SK-N-SH (cell line): ENCODE measurements around the gene ARHGEF7.

ENCODE experiments used
- EZH2phosphoT487 ChIP-seq: fragments of 200-600 bp; sonication (generic); IDR thresholded peaks from 2 replicates; pipeline ENCODE4 v1.6.1; 2017; ENCODE audit warnings: low read depth, mixed run types, mild to moderate bottlenecking, antibody characterized with exemption, moderate library complexity, borderline replicate concordance
- RAD21 ChIP-seq: IDR thresholded peaks from 2 replicates; pipeline ENCODE4 v1.6.1; 2012; ENCODE audit warnings: mild to moderate bottlenecking, low read length
- SIN3A ChIP-seq: IDR thresholded peaks from 2 replicates; pipeline ENCODE4 v1.6.1; 2012; ENCODE audit warnings: low read depth, mild to moderate bottlenecking, low read length, moderate library complexity, borderline replicate concordance
- SMC3 ChIP-seq: IDR thresholded peaks from 2 replicates; pipeline ENCODE4 v1.6.1; 2012; ENCODE audit warnings: low read depth, low read length, improper control_type of control experiment
- TF ChIP-seq, protein P1 (sequence below): fragments of 200-600 bp; sonication (generic); IDR thresholded peaks from 2 replicates; pipeline ENCODE4 v1.6.1; 2017; ENCODE audit warnings: antibody characterized with exemption, mild to moderate bottlenecking, moderate library complexity
- TF ChIP-seq, protein P2 (sequence below): IDR thresholded peaks from 2 replicates; pipeline ENCODE4 v1.4.0; 2012; ENCODE audit warnings: low read depth

DNA sequence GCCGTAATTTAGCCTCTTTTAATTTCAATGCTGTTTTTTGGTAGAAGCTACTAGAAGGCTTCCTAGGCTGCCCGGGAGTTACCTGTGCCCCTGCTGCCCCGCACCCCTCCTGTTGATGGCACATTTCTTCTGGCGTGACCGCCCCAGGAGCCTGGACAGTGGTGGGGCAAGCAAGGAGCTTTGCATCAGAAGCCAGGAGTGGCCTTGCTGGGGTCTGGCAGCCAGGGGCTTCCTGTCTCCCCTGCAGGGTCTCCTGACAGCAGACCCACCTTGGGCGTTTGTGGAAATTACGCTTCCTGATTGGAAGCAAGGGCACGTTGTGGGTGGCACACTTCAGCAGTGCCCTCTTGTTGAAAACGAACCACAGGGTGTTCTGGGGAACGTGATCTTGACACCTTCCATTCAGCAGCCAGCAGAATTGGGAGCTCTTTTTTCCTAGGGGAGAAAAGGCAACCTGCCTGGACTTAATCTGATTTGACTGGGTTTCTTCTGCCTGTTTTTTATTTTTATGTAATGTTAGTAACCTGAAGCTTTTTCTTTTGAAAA lies 115.3 kb downstream of the ARHGEF7 start:
- no peak for TF ChIP-seq SMC3
- TF ChIP-seq RAD21 = no peak
- TF ChIP-seq, protein P1, sequence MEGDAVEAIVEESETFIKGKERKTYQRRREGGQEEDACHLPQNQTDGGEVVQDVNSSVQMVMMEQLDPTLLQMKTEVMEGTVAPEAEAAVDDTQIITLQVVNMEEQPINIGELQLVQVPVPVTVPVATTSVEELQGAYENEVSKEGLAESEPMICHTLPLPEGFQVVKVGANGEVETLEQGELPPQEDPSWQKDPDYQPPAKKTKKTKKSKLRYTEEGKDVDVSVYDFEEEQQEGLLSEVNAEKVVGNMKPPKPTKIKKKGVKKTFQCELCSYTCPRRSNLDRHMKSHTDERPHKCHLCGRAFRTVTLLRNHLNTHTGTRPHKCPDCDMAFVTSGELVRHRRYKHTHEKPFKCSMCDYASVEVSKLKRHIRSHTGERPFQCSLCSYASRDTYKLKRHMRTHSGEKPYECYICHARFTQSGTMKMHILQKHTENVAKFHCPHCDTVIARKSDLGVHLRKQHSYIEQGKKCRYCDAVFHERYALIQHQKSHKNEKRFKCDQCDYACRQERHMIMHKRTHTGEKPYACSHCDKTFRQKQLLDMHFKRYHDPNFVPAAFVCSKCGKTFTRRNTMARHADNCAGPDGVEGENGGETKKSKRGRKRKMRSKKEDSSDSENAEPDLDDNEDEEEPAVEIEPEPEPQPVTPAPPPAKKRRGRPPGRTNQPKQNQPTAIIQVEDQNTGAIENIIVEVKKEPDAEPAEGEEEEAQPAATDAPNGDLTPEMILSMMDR = no peak
- no peak for TF ChIP-seq EZH2phosphoT487
- TF ChIP-seq SIN3A = no peak
- TF ChIP-seq, protein P2, sequence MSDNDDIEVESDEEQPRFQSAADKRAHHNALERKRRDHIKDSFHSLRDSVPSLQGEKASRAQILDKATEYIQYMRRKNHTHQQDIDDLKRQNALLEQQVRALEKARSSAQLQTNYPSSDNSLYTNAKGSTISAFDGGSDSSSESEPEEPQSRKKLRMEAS = no peak
